ENCODE measurements around the gene TPRX1.
"Not testable (repeated sequence)": the region's sequence is repeated elsewhere in the genome, so short reads cannot be mapped to it uniquely, and the experiment has no call there.

Gene TPRX1

GRCh38 chr19:47804451-47804850 lies at the start of gene TPRX1:
TPRX1 (minus strand) TSS chr19:47804551; CDS start chr19:47804539, 12 bp downstream.
- DNase-seq: not testable (repeated sequence)

- DNase-seq: no peak
These were observed 48.7 kb upstream of the TPRX1 start for GRCh38 chr19:47853003-47853402.

GRCh38 chr19:47848823-47849473 lies 44.6 kb upstream of the TPRX1 start:
- no peak for DNase-seq

- DNase-seq: no peak
These were observed 44.1 kb upstream of the TPRX1 start for GRCh38 chr19:47848425-47848822.

GRCh38 chr19:47842941-47843340 lies 38.6 kb upstream of the TPRX1 start:
- DNase-seq: no peak

- no peak for DNase-seq
These were observed 35.6 kb upstream of the TPRX1 start for GRCh38 chr19:47839913-47840312.

- no peak for DNase-seq
These were observed 35.1 kb upstream of the TPRX1 start for GRCh38 chr19:47839411-47839810.

- no peak for DNase-seq
These were observed 31.7 kb upstream of the TPRX1 start for GRCh38 chr19:47836038-47836437.

GRCh38 chr19:47832723-47833122 lies 28.4 kb upstream of the TPRX1 start:
- DNase-seq: no peak

GRCh38 chr19:47826800-47827199 lies 22.4 kb upstream of the TPRX1 start:
- DNase-seq: no peak

GRCh38 chr19:47824396-47824795 lies 20.0 kb upstream of the TPRX1 start:
- no peak for DNase-seq

- no peak for DNase-seq
These were observed 17.2 kb upstream of the TPRX1 start, which contains the start of gene CRX for GRCh38 chr19:47821460-47822020. CRX (plus strand) TSS chr19:47821937; CDS start chr19:47834444, 12,507 bp downstream.

- DNase-seq: no peak
These were observed 16.1 kb upstream of the TPRX1 start for GRCh38 chr19:47820410-47820809.

- no peak for DNase-seq
These were observed 15.5 kb upstream of the TPRX1 start for GRCh38 chr19:47819858-47820257.

GRCh38 chr19:47818221-47818620 lies 13.9 kb upstream of the TPRX1 start:
- not testable (repeated sequence) for DNase-seq

- DNase-seq: not testable (repeated sequence)
These were observed 11.9 kb upstream of the TPRX1 start for GRCh38 chr19:47816270-47816669.

- no peak for DNase-seq
These were observed 9.6 kb upstream of the TPRX1 start for GRCh38 chr19:47813995-47814328.

GRCh38 chr19:47813304-47813994 lies 9.1 kb upstream of the TPRX1 start:
- DNase-seq: peak; percentile 89

GRCh38 chr19:47806435-47806834 lies 2.1 kb upstream of the TPRX1 start:
- no peak for DNase-seq

GRCh38 chr19:47805313-47805712 lies 962 bp upstream of the TPRX1 start:
- DNase-seq: no peak

- DNase-seq: not testable (repeated sequence)
These were observed 680 bp downstream of the TPRX1 start for GRCh38 chr19:47803671-47804070.

- not testable (repeated sequence) for DNase-seq
These were observed 1.2 kb downstream of the TPRX1 start for GRCh38 chr19:47803148-47803547.

- DNase-seq: no peak
These were observed 1.8 kb downstream of the TPRX1 start for GRCh38 chr19:47802521-47803043.

- DNase-seq: no peak
These were observed 3.1 kb downstream of the TPRX1 start for GRCh38 chr19:47801270-47801669.

All from OCI-M1 (cell line).